OCI-M2 (cell line): ENCODE results near the gene NID1.
"Not testable (repeated sequence)": the region's sequence is repeated elsewhere in the genome, so short reads cannot be mapped to it uniquely, and the experiment has no call there.

Source experiments
- DNase-seq: peaks from one replicate; lab custom pipeline; 2025; ENCODE audit not compliant: unreplicated experiment; lab: John Stamatoyannopoulos, UW

NID1 gene

DNA sequence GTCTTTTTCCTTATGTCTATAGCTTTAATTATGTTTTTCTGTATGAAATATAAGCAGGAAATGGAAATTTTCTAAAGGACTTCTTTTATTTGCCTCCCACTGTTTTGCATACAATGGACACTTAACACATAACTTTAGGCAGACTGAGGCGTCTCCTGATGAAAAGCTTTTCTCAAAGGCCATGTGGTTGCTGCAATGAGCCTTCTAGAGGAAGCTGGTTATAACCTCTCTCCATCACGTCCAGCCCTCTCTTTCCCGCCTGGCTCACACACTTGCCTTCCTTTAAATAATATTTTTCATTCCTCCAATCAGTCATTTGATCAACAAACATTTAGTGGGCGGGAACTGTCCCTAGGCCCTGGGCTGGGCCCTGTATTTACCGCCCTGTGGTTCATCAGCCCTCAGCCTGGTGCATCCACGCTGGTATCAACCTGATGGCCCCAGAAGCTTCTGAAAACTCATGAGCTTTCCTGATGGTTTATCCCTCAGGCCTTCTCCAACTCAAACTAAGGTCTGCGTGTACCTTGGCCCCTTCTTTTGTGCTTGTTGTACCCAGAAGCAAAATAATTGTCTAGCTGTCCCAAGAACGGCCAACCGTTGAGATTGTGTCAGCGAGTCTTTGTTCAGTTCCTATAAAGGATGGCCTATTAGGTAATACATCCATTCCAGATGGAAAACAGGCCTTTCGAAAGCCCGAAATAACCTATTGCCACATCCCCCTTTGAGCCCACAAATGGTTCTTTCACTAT, 122.8 kb downstream of the NID1 start:
- no peak for DNase-seq

GRCh38 chr1:235940285-235940684, 124.6 kb downstream of the NID1 start:
- no peak for DNase-seq

- DNase-seq, result no peak
Observed at GRCh38 chr1:235939480-235939775, 125.5 kb downstream of the NID1 start.

DNA sequence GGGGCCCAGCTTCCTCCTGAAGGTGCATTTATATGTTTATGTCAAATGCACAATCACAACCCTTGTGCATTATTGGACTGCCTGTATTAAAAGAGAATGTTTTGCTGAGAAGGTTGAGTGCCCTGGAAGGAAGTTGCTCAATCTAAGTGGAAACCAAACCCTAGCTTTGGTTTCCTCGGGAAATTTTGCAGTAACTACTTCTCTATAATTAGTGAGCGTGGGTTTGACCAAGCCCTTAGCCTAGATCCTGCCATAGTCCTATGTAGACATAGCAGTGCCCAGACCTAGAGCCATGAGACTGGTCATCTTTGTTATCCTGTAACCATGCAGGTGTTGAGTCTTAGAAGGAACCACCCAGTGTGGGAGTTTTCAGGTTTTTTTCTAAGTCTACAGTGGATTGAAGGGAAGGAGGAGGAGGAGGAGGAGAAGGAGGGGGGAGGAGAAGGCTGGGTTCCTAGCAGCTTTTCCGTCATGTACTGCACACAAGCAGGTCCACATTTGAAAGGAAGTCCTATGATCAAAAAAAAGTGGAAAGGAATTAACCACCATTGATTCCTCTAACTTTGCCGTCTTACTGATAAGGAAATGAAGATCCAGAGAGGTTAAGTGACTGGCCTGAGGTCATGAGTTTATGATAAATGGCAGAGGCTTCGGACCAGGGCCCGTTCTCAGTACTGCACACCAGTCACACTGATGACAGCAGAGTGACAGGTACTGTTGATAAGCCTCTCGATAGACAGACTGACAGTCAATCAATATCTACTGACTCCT, 126.0 kb downstream of the NID1 start:
- DNase-seq, result no peak

DNA sequence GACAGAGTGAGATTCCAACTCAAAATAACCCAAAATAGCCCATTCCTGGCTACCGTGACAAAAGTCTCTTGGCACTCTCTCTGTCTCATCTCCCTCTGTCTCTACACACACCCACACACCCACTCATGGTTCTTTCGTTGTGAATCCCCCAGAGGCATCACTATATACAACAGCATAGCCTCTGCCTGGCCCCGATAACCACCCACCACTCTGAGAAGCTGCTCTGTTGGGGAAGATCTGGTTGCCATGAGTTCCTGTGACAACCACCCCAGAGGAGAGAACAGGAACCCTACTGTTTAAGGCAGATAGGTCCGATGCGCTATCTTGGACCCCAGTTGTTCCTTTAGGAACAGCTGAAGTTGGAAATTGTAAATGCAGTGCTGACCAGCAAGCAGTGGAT, 127.8 kb downstream of the NID1 start:
- peak; percentile 71 for DNase-seq

GRCh38 chr1:235935235-235936225, 129.4 kb downstream of the NID1 start:
- no peak for DNase-seq

DNA sequence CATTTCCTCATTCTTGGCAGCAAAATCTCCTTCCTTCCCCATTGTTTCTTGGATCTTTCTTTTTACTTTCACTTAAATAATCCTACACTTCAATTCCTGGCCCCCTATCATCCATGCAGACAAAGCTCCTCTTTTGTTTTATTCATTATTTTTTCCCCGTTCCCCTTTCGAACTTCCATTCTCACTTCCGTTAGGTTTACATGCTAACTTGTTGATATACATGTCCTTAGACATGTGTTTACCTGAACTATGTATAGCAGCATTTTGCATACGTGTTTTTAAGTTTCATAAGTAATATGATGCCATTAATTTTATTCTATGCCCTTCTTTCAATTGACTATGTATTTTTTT, 131.1 kb downstream of the NID1 start:
- no peak for DNase-seq

GRCh38 chr1:235933017-235933765, 131.7 kb downstream of the NID1 start:
- no peak for DNase-seq

GRCh38 chr1:235932090-235932510, 132.8 kb downstream of the NID1 start:
- DNase-seq, result no peak

DNA sequence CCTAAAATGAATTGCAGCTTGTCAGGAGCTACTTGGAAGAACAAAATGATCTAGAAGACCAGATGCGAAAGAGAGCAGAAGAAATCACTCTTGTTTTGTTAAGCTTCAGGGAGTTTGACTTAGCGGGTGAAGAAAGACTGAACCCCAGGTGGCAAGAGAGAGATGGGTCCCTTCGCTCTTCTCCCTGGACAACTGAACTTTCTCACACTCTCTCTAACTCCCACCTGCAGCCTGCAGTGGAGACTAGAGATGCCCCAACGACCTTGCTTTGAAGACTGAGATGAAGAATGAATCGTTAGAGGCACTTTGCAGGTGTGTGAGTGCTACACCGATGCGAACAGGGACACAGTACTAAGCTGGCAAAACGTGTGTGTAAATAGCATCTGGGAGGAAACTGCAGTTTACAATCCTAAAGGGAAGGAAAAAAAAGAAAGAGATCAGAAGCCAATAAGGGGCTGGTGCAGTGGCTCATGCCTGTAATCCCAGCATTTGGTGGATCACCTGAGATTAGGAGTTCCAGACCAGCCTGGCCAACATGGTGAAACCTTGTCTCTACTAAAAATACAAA, 133.6 kb downstream of the NID1 start:
- no peak for DNase-seq

DNA sequence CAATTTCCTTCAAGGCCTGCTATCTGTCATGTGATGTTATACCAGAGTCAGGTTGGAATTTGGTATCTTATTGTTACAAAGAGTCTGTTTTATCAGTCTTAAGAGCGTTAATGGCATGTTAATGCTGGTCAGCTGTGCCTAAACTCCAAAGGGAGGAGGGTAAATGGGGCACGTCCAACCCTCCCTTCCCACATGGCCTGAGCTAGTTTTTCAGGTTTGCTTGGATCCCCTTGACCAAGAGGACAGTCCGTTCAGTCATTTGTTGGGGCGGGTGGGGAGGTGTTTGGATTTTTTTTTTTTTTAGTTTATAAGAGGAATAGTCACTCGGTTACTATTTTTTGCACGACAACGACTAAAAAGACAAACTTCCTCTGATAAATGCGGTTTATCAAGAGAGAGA, 134.3 kb downstream of the NID1 start:
- no peak for DNase-seq

- DNase-seq, result no peak
Observed at GRCh38 chr1:235929216-235929615, 135.7 kb downstream of the NID1 start.

GRCh38 chr1:235928197-235928596, 136.7 kb downstream of the NID1 start:
- no peak for DNase-seq

DNA sequence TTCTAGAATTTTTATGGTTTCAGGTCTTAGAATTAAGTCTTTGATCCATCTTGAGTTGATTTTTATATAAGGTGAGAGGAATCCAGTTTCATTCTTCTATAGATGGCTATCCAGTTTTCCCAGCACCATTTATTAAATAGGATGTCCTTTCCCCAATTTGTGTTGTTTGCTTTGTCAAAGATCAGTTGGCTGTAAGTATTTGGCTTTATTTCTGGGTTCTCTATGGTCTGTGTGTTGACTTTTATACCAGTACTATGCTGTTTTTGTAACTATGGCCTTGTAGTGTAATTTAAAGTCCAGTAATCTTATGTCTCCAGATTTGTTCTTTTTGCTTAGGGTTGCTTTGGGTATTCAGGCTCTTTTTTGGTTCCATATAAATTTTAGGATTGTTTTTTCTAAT, 137.3 kb downstream of the NID1 start:
- DNase-seq, result not testable (repeated sequence)
